ENCODE results near the gene HDAC10.

- TF ChIP-seq CTCF (IDR thresholded peaks at IDR 0.05; ENCODE audit: low read depth, low read length) (no peak), EZH2phosphoT487 (IDR thresholded peaks at IDR 0.05; ENCODE audit: low read depth) (no peak)
These were observed 30.3 kb upstream of the HDAC10 start for GRCh38 chr22:50281384-50281760.

Measured in OCI-LY3 (cell line).